ENCODE measurements around the gene LMCD1. TPM values are rescaled to one million over a fixed set of nuclear protein-coding genes. Genes with fewer than 3 reads are reported as not detected.

Gene LMCD1
- total and polyA plus RNA-seq, 2 of the 8 experiments (the other 6 are each of a cell fraction or from before 2014, with no cell fraction given), result 12.3 to 26.5 TPM

GRCh38 chr3:8567784-8568575 lies 66.4 kb downstream of the LMCD1 start:
- ChIA-PET POLR2A (ENCODE audit: partially characterized antibody) (interaction anchor here (1.0 kb wide), 1 partner anchor 10 kb away, joined by 3 read pairs; no protein-coding TSS in a partner anchor), CTCF (ENCODE audit: partially characterized antibody) (interaction anchor here (0.7 to 1.3 kb wide), 4 partner anchors 8 to 126 kb away, joined by 3 to 4 read pairs (median 3); no protein-coding TSS in a partner anchor)
- 87% methylated on average over 7 of the region's 7 CpGs; no CpG with 5 or more reads in 1 of the 2 experiments for WGBS, 2 experiments (ENCODE audit: extremely low coverage in 1 of 2, insufficient coverage in 1 of 2, insufficient read length in 1 of 2, insufficient replicate concordance in 2 of 2, low coverage in 1 of 2, low lambda C conversion rate in 2 of 2, missing lambda C conversion rate in 1 of 2)
- no peak for DNase-seq (ENCODE audit: low read depth in 1 of 2, low spot score in 2 of 2)
- Histone ChIP-seq H3K9ac (replicated peaks in 1 of 4; ENCODE audit: extremely low read depth in 1 of 4, low read depth in 3 of 4, low read length in 3 of 4) (no peak overlapping the region), H3K79me2 (ENCODE audit: control insufficient read depth in 1 of 2, insufficient read depth in 2 of 2, low read length in 2 of 2) (no peaks in the 10 kb centered on the region), H3K9me3 (ENCODE audit: insufficient read depth in 2 of 2, low read depth in 1 of 2, low read length in 1 of 2) (no peaks in the 10 kb centered on the region), H3K27me3 (replicated peaks in 1 of 4; ENCODE audit: control insufficient read depth in 3 of 4, extremely low read depth in 1 of 4, insufficient read depth in 3 of 4, low read length in 3 of 4) (no peaks in the 10 kb centered on the region), H2BK12ac (ENCODE audit: low read depth, low read length) (no peak overlapping the region), H2AFZ (ENCODE audit: low read length) (no peak overlapping the region), H3K18ac (ENCODE audit: extremely low read depth, low read length) (no peak overlapping the region), H3K36me3 (ENCODE audit: control insufficient read depth in 2 of 4, insufficient read depth in 4 of 4, low read length in 3 of 4) (peaks cover 0 to 29% (median 2%) of the 10 kb centered on the region in 4 experiments; a peak in 3 of 8 replicates), H3K4me3 (ENCODE audit: extremely low read depth in 1 of 4, insufficient read depth in 2 of 4, low read depth in 3 of 4, low read length in 4 of 4) (no peak overlapping the region), H4K5ac (ENCODE audit: insufficient read length, low read depth, low read length) (no peak overlapping the region), H3K79me1 (ENCODE audit: low read depth, low read length) (no peaks in the 10 kb centered on the region), H3K56ac (replicated peaks; ENCODE audit: insufficient read length, low read depth, low read length) (no peak overlapping the region), H2AK5ac (ENCODE audit: low read depth, low read length) (no peak overlapping the region), H3K23ac (ENCODE audit: insufficient read length) (no peak overlapping the region), H4K8ac (ENCODE audit: extremely low read depth, insufficient read depth, low read length) (no peak overlapping the region), H3K14ac (ENCODE audit: insufficient read length) (no peak overlapping the region), H2BK120ac (replicated peaks; ENCODE audit: low read depth, low read length) (no peak overlapping the region), H3K4me2 (ENCODE audit: insufficient read depth in 1 of 2, low read depth in 2 of 2, low read length in 2 of 2) (no peak overlapping the region), H3K4ac (replicated peaks; ENCODE audit: insufficient read length, low read depth, low read length) (no peak overlapping the region), H4K91ac (replicated peaks; ENCODE audit: insufficient read length, low read length) (no peak overlapping the region), H3K4me1 (replicated peaks in 1 of 4; ENCODE audit: control insufficient read depth in 3 of 4, insufficient read depth in 4 of 4, low read length in 3 of 4) (no peaks in the 10 kb centered on the region), H3K23me2 (ENCODE audit: low read depth, low read length) (no peaks in the 10 kb centered on the region; the same call in 1 of the 2 replicates), H4K20me1 (replicated peaks in 1 of 2; ENCODE audit: control insufficient read depth in 1 of 2, insufficient read depth in 2 of 2, low read length in 2 of 2) (peaks cover 0 to 2% of the 10 kb centered on the region in 2 experiments), H3K27ac (ENCODE audit: low read depth, low read length) (no peak overlapping the region), H2BK5ac (ENCODE audit: low read depth, low read length) (no peak overlapping the region), H2BK20ac (ENCODE audit: low read length) (no peak overlapping the region), H2BK15ac (ENCODE audit: low read length) (no peak overlapping the region)
- no peak for FAIRE-seq
- TF ChIP-seq ATF2 (IDR thresholded peaks at IDR 0.05; ENCODE audit: low read length), result no peak
- no peak for TF ChIP-seq NANOG (IDR thresholded peaks at IDR 0.05; ENCODE audit: insufficient read depth, low read depth, low read length, poor library complexity, severe bottlenecking)
- TF ChIP-seq ZNF274 (IDR thresholded peaks at IDR 0.05; ENCODE audit: borderline replicate concordance, extremely low read depth, low read length), result no peak
- no peak for TF ChIP-seq TBP (IDR thresholded peaks at IDR 0.05; ENCODE audit: low read depth, low read length)
- no peak for TF ChIP-seq POLR2AphosphoS5 (IDR thresholded peaks at IDR 0.05; ENCODE audit: low read depth, low read length)
- no peak for TF ChIP-seq CTCF (IDR thresholded peaks at IDR 0.05; ENCODE audit: control extremely low read depth in 1 of 3, insufficient read depth in 1 of 3, low read depth in 1 of 3, low read length in 3 of 3)
- no peak for TF ChIP-seq RAD21 (IDR thresholded peaks at IDR 0.05 in 1 of 2, conservative IDR thresholded peaks at IDR 0.05 in 1 of 2; ENCODE audit: low read depth in 2 of 2, low read length in 2 of 2)

Measured in H1 (cell line).